Measurements from ENCODE around the gene GALNT11.

Gene GALNT11

DNA sequence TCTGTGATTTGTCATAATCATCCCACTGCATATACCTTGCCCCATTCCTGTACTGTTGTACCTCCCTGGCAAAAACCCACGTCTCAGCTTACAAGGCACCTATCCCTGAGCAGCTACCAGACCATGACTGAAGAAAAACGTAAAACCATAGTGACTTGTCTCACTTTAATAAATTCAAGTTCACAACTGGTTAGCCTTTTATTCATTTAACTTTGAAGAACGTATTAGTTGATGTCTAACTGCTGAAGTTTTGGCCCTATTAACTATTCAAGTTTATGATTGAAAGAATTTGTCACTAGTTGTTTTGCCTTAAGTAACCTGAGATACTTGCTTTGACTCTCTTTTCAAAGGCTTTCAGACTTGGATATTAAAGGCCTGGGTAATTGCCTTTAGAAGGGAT is 59.7 kb downstream of the GALNT11 start:
- TF ChIP-seq, protein P1, sequence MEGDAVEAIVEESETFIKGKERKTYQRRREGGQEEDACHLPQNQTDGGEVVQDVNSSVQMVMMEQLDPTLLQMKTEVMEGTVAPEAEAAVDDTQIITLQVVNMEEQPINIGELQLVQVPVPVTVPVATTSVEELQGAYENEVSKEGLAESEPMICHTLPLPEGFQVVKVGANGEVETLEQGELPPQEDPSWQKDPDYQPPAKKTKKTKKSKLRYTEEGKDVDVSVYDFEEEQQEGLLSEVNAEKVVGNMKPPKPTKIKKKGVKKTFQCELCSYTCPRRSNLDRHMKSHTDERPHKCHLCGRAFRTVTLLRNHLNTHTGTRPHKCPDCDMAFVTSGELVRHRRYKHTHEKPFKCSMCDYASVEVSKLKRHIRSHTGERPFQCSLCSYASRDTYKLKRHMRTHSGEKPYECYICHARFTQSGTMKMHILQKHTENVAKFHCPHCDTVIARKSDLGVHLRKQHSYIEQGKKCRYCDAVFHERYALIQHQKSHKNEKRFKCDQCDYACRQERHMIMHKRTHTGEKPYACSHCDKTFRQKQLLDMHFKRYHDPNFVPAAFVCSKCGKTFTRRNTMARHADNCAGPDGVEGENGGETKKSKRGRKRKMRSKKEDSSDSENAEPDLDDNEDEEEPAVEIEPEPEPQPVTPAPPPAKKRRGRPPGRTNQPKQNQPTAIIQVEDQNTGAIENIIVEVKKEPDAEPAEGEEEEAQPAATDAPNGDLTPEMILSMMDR (IDR thresholded peaks at IDR 0.05; ENCODE audit: borderline replicate concordance, extremely low read depth, low read length, poor library complexity, severe bottlenecking): no peak
- no peak for TF ChIP-seq EZH2 (IDR thresholded peaks at IDR 0.05; ENCODE audit: borderline replicate concordance, low read depth, low read length, severe bottlenecking)
- H3K9me3 ChIP-seq (ENCODE audit: insufficient read depth, low read length, severe bottlenecking): peaks cover 5% of the 10 kb centered on the region
- ATAC-seq (ENCODE audit: insufficient read depth, low read depth) (no peak), DNase-seq (no peak)
- no peak overlapping the region for H3K9ac ChIP-seq (ENCODE audit: low read depth, low read length)
- no peaks in the 10 kb centered on the region for H3K4me1 ChIP-seq (ENCODE audit: insufficient read depth, low read length)
- no peak overlapping the region for H2AFZ ChIP-seq (ENCODE audit: low read depth, low read length)
- peaks cover 8% of the 10 kb centered on the region for H3K27me3 ChIP-seq (ENCODE audit: insufficient read depth, low read length, poor library complexity)
- H3K79me2 ChIP-seq (ENCODE audit: insufficient read depth, low read length): no peaks in the 10 kb centered on the region
- H3K4me2 ChIP-seq (ENCODE audit: insufficient read depth, low read length): no peak overlapping the region
- no peak overlapping the region for H3K4me3 ChIP-seq (ENCODE audit: low read depth in 1 of 2, low read length in 2 of 2)
- H3K27ac ChIP-seq (ENCODE audit: low read length): no peak overlapping the region
- H3K36me3 ChIP-seq (ENCODE audit: insufficient read depth, low read length): no peaks in the 10 kb centered on the region
- H4K20me1 ChIP-seq (ENCODE audit: insufficient read depth, low read length): no peaks in the 10 kb centered on the region

DNA sequence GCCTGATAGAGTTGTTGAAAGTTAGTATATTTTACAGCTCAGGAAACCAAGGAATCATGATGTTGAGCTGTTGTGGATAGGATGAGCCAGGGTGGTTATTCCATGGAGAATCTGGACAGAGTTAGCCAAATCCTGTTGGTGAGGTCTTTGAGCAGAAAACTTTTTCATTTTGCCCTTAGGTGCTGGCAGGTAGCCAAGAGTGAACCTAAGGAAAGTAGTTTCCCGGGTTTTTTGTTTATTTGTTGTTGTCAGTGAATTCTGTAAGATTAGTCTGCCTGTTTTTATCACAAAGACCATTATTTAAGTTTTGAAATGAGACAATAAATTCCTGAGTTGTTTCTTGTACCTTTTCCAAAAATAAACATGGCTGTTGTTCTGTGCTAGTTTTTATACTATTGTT is 61.0 kb downstream of the GALNT11 start:
- Histone ChIP-seq H4K20me1 (ENCODE audit: insufficient read depth, low read length) (no peaks in the 10 kb centered on the region), H3K27ac (ENCODE audit: low read length) (no peak overlapping the region), H3K79me2 (ENCODE audit: insufficient read depth, low read length) (no peaks in the 10 kb centered on the region), H3K4me2 (ENCODE audit: insufficient read depth, low read length) (no peak overlapping the region), H3K4me3 (ENCODE audit: low read depth in 1 of 2, low read length in 2 of 2) (no peak overlapping the region), H2AFZ (ENCODE audit: low read depth, low read length) (no peak overlapping the region), H3K4me1 (ENCODE audit: insufficient read depth, low read length) (no peaks in the 10 kb centered on the region), H3K9ac (ENCODE audit: low read depth, low read length) (no peak overlapping the region), H3K27me3 (ENCODE audit: insufficient read depth, low read length, poor library complexity) (peaks cover 8% of the 10 kb centered on the region), H3K9me3 (ENCODE audit: insufficient read depth, low read length, severe bottlenecking) (peaks cover 5% of the 10 kb centered on the region), H3K36me3 (ENCODE audit: insufficient read depth, low read length) (no peaks in the 10 kb centered on the region)
- TF ChIP-seq EZH2 (IDR thresholded peaks at IDR 0.05; ENCODE audit: borderline replicate concordance, low read depth, low read length, severe bottlenecking): no peak
- TF ChIP-seq, protein P1 (IDR thresholded peaks at IDR 0.05; ENCODE audit: borderline replicate concordance, extremely low read depth, low read length, poor library complexity, severe bottlenecking): no peak
- ATAC-seq (ENCODE audit: insufficient read depth, low read depth) (no peak), DNase-seq (no peak)

DNA sequence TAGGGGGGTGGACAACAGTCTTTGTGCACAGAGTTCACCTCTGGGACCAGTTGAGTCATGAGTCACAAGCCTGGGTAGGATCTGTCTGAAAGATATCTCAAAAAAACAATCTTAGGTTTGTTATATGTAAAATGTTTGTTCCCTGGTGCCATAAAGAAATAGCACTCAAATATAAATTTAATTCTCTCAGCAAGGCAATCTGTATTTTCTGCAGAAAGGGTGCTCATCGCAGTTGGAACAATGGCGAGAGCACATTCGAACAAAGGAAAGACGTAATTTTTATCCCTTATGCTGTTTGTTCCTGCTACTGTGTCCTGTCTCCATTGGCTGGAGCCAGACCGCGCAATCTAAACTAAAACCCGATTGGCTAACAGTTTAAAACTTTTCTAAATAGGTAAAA is 63.7 kb downstream of the GALNT11 start:
- Histone ChIP-seq H3K79me2 (ENCODE audit: insufficient read depth, low read length) (no peaks in the 10 kb centered on the region), H3K4me3 (ENCODE audit: low read depth in 1 of 2, low read length in 2 of 2) (no peak overlapping the region), H4K20me1 (ENCODE audit: insufficient read depth, low read length) (no peaks in the 10 kb centered on the region), H3K9me3 (ENCODE audit: insufficient read depth, low read length, severe bottlenecking) (peaks cover 5% of the 10 kb centered on the region), H3K4me1 (ENCODE audit: insufficient read depth, low read length) (no peaks in the 10 kb centered on the region), H3K4me2 (ENCODE audit: insufficient read depth, low read length) (no peak overlapping the region), H2AFZ (ENCODE audit: low read depth, low read length) (no peak overlapping the region), H3K9ac (ENCODE audit: low read depth, low read length) (no peak overlapping the region), H3K36me3 (ENCODE audit: insufficient read depth, low read length) (no peaks in the 10 kb centered on the region), H3K27me3 (ENCODE audit: insufficient read depth, low read length, poor library complexity) (peaks cover 6% of the 10 kb centered on the region), H3K27ac (ENCODE audit: low read length) (no peak overlapping the region)
- DNase-seq (no peak), ATAC-seq (ENCODE audit: insufficient read depth, low read depth) (no peak)
- TF ChIP-seq, protein P1 (IDR thresholded peaks at IDR 0.05; ENCODE audit: borderline replicate concordance, extremely low read depth, low read length, poor library complexity, severe bottlenecking): no peak
- no peak for TF ChIP-seq EZH2 (IDR thresholded peaks at IDR 0.05; ENCODE audit: borderline replicate concordance, low read depth, low read length, severe bottlenecking)

DNA sequence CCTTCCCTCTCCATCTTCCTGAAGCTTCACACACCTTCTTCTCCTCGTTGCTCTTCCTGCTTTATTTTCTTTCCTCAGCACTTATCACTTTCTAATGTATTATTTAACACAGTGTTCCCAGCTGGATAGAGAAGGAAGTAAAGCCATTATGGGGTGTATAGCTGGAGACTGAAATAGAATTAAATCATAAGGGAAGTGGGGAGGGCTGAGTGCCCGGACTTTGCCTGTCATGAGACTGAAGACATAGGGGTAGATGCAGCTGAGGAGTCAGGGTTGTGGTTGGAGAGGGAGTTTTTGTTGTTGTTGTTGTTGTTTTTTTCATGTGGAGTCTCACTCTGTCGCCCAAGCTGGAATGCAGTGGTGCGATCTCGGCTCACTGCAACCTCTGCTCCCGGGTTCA is 65.3 kb downstream of the GALNT11 start:
- Histone ChIP-seq H3K27ac (ENCODE audit: low read length) (no peak overlapping the region), H3K9ac (ENCODE audit: low read depth, low read length) (no peak overlapping the region), H3K9me3 (ENCODE audit: insufficient read depth, low read length, severe bottlenecking) (peaks cover 5% of the 10 kb centered on the region), H4K20me1 (ENCODE audit: insufficient read depth, low read length) (no peaks in the 10 kb centered on the region), H3K4me1 (ENCODE audit: insufficient read depth, low read length) (no peaks in the 10 kb centered on the region), H3K36me3 (ENCODE audit: insufficient read depth, low read length) (no peaks in the 10 kb centered on the region), H3K79me2 (ENCODE audit: insufficient read depth, low read length) (no peaks in the 10 kb centered on the region), H3K4me3 (ENCODE audit: low read depth in 1 of 2, low read length in 2 of 2) (no peak overlapping the region), H2AFZ (ENCODE audit: low read depth, low read length) (no peak overlapping the region), H3K27me3 (ENCODE audit: insufficient read depth, low read length, poor library complexity) (no peaks in the 10 kb centered on the region), H3K4me2 (ENCODE audit: insufficient read depth, low read length) (no peak overlapping the region)
- TF ChIP-seq EZH2 (IDR thresholded peaks at IDR 0.05; ENCODE audit: borderline replicate concordance, low read depth, low read length, severe bottlenecking): no peak
- TF ChIP-seq, protein P1 (IDR thresholded peaks at IDR 0.05; ENCODE audit: borderline replicate concordance, extremely low read depth, low read length, poor library complexity, severe bottlenecking): no peak
- no peak for DNase-seq
- no peak for ATAC-seq (ENCODE audit: insufficient read depth, low read depth)

All from DND-41 (cell line).